ENCODE measurements around the gene INPP5D. TPM values are rescaled to one million over a fixed set of nuclear protein-coding genes. Genes with fewer than 3 reads are reported as not detected.

INPP5D gene
- total and polyA plus RNA-seq, 2 donors (not counting 1 experiment from before 2014, with no cell fraction given), result 152 to 444 TPM

DNA sequence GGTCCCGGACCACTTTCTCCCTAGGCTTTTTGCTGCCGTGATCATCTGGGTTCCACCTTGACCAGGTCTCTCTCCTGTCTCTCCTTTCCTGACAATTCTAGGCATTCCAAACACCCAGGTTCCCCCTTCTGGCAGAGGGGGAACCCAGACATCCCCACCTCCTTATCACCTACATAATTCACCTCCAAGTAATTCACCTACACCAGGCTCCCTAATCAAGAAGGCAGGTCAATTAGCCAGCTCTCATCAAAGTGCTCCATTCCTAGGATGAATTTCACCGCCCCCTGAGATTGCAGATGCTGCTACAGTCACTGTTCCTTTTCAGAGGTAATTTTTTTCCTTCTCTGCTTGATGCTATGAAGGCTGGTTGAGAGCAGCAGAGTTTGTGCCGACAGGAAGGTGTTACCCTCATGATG is 149.0 kb downstream of the INPP5D start:
- no peak overlapping the region for H3K9ac ChIP-seq (ENCODE audit: low read length)
- ChIA-PET CTCF (no interaction called here), POLR2A (no interaction called here)
- intact Hi-C loops (cut with micrococcal nuclease), result no loop called here
- H3K4me3 Mint-ChIP-seq, result no peak overlapping the region
- peaks cover under 1% of the 10 kb centered on the region for H3K79me2 ChIP-seq (ENCODE audit: control insufficient read depth, insufficient read depth, low read length)
- peaks cover 16% of the 10 kb centered on the region for H3K4me1 Mint-ChIP-seq
- peak overlapping the region; percentile 20 for H3K27ac Mint-ChIP-seq
- H3K27ac ChIP-seq (ENCODE audit: low read length in 2 of 2), result no peak overlapping the region
- no peaks in the 10 kb centered on the region for H3K27me3 ChIP-seq (replicated peaks in 1 of 4; ENCODE audit: control extremely low read depth in 1 of 4, control insufficient read depth in 3 of 4, insufficient read depth in 4 of 4, low read length in 3 of 4)
- no peak overlapping the region for H3K4me3 ChIP-seq (ENCODE audit: control extremely low read depth in 1 of 5, extremely low read depth in 1 of 5, insufficient read depth in 1 of 5, low read depth in 2 of 5, low read length in 4 of 5)
- H3K9me3 ChIP-seq (ENCODE audit: control extremely low read depth in 1 of 3, control insufficient read depth in 2 of 3, insufficient read depth in 1 of 3, low read length in 2 of 3), result no peaks in the 10 kb centered on the region
- no peak overlapping the region for H3K4me2 ChIP-seq (replicated peaks; ENCODE audit: low read depth, low read length, poor library complexity, severe bottlenecking)
- DNase-seq, result no peak
- no peaks in the 10 kb centered on the region for H3K9me3 Mint-ChIP-seq (ENCODE audit: insufficient read depth)
- peaks cover 7 to 55% of the 10 kb centered on the region in 2 experiments for H3K36me3 ChIP-seq (replicated peaks in 1 of 2; ENCODE audit: control extremely low read depth in 1 of 2, control insufficient read depth in 1 of 2, extremely low read depth in 1 of 2, insufficient read depth in 2 of 2, low read length in 1 of 2)
- no peak for ATAC-seq (ENCODE audit: low read depth)
- 93% methylated on average over 3 of the region's 4 CpGs for WGBS (ENCODE audit: insufficient coverage)
- peaks cover 18% of the 10 kb centered on the region for H4K20me1 ChIP-seq (ENCODE audit: control insufficient read depth, insufficient read depth, low read length, poor library complexity, severe bottlenecking)
- H3K4me1 ChIP-seq (ENCODE audit: control insufficient read depth in 2 of 2, insufficient read depth in 2 of 2, low read length in 2 of 2), result no peaks in the 10 kb centered on the region
- H2AFZ ChIP-seq (ENCODE audit: insufficient read depth, low read depth, low read length, poor library complexity, severe bottlenecking), result no peak overlapping the region
- TF ChIP-seq EZH2 (IDR thresholded peaks at IDR 0.05; ENCODE audit: borderline replicate concordance, insufficient read depth, low read depth, low read length, poor library complexity, severe bottlenecking), result no peak
- TF ChIP-seq, protein P1, sequence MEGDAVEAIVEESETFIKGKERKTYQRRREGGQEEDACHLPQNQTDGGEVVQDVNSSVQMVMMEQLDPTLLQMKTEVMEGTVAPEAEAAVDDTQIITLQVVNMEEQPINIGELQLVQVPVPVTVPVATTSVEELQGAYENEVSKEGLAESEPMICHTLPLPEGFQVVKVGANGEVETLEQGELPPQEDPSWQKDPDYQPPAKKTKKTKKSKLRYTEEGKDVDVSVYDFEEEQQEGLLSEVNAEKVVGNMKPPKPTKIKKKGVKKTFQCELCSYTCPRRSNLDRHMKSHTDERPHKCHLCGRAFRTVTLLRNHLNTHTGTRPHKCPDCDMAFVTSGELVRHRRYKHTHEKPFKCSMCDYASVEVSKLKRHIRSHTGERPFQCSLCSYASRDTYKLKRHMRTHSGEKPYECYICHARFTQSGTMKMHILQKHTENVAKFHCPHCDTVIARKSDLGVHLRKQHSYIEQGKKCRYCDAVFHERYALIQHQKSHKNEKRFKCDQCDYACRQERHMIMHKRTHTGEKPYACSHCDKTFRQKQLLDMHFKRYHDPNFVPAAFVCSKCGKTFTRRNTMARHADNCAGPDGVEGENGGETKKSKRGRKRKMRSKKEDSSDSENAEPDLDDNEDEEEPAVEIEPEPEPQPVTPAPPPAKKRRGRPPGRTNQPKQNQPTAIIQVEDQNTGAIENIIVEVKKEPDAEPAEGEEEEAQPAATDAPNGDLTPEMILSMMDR (IDR thresholded peaks at IDR 0.05), result no peak
- no peaks in the 10 kb centered on the region for H3K27me3 Mint-ChIP-seq

DNA sequence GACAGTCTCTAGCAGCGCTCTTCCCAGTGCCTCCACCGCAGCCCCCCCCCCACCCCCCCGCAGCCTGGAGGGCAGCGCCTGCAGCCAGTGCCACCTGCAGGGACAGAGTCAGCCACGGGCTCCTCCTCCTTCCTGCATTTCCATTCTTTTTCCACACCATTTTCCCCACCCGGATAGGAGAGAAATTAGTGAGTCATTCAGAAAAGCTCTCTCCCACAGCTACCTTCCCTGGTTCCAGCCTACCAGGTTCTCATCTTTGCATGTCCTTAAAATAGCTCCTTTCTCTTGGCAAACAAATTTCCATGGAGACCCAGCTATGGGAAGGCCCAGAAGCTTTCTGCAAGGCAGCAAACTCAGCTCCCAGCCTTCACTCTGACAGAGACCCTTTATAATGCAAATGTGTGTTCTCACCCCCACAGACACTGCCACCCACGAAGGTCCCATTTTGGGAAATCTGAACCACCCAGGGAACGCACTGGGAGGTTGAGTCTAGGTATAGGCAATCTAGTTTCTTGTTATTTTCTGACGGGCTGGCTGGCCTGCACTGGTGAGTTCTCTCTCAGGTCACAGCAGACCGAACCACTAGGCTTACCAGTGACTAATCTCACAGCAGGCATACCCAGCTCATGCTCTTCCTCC is 149.5 kb downstream of the INPP5D start:
- Mint-ChIP-seq H3K27ac (no peak overlapping the region), H3K9me3 (ENCODE audit: insufficient read depth) (no peaks in the 10 kb centered on the region), H3K27me3 (no peaks in the 10 kb centered on the region), H3K4me3 (no peak overlapping the region), H3K4me1 (peaks cover 15% of the 10 kb centered on the region)
- Histone ChIP-seq H3K9ac (ENCODE audit: low read length) (no peak overlapping the region), H3K4me2 (replicated peaks; ENCODE audit: low read depth, low read length, poor library complexity, severe bottlenecking) (no peak overlapping the region), H3K9me3 (ENCODE audit: control extremely low read depth in 1 of 3, control insufficient read depth in 2 of 3, insufficient read depth in 1 of 3, low read length in 2 of 3) (no peaks in the 10 kb centered on the region), H3K27me3 (replicated peaks in 1 of 4; ENCODE audit: control extremely low read depth in 1 of 4, control insufficient read depth in 3 of 4, insufficient read depth in 4 of 4, low read length in 3 of 4) (no peaks in the 10 kb centered on the region), H3K79me2 (ENCODE audit: control insufficient read depth, insufficient read depth, low read length) (no peaks in the 10 kb centered on the region), H3K27ac (ENCODE audit: low read length in 2 of 2) (no peak overlapping the region), H3K36me3 (replicated peaks in 1 of 2; ENCODE audit: control extremely low read depth in 1 of 2, control insufficient read depth in 1 of 2, extremely low read depth in 1 of 2, insufficient read depth in 2 of 2, low read length in 1 of 2) (peaks cover 7 to 50% of the 10 kb centered on the region in 2 experiments), H3K4me3 (ENCODE audit: control extremely low read depth in 1 of 5, extremely low read depth in 1 of 5, insufficient read depth in 1 of 5, low read depth in 2 of 5, low read length in 4 of 5) (no peak overlapping the region), H2AFZ (ENCODE audit: insufficient read depth, low read depth, low read length, poor library complexity, severe bottlenecking) (no peak overlapping the region), H4K20me1 (ENCODE audit: control insufficient read depth, insufficient read depth, low read length, poor library complexity, severe bottlenecking) (peaks cover 13% of the 10 kb centered on the region), H3K4me1 (ENCODE audit: control insufficient read depth in 2 of 2, insufficient read depth in 2 of 2, low read length in 2 of 2) (no peaks in the 10 kb centered on the region)
- DNase-seq (no peak), ATAC-seq (ENCODE audit: low read depth) (no peak)
- ChIA-PET CTCF (no interaction called here), POLR2A (no interaction called here)
- 27% methylated on average over 5 of the region's 10 CpGs for WGBS (ENCODE audit: insufficient coverage)
- TF ChIP-seq EZH2 (IDR thresholded peaks at IDR 0.05; ENCODE audit: borderline replicate concordance, insufficient read depth, low read depth, low read length, poor library complexity, severe bottlenecking), result no peak
- TF ChIP-seq, protein P1 (IDR thresholded peaks at IDR 0.05), result no peak
- intact Hi-C loops (cut with micrococcal nuclease), result no loop called here
